MCF 10A (cell line): ENCODE data around the gene FKBP8. TPM values are rescaled to one million over a fixed set of nuclear protein-coding genes. Genes with fewer than 3 reads are reported as not detected.

Experiments
- BruUV-seq: library from RNA; stranded (reverse); fragments of 400-500 nt; replicated peaks from 2 replicates; lab custom pipeline; 2021; lab: Mats Ljungman, UMichigan
- CTCF ChIA-PET: fragments of 300-600 bp; sonication (Branson Sonifier 250); formaldehyde crosslinking; extraction: SDS; loops from one replicate; lab custom pipeline; 2021; ENCODE audit warnings: antibody characterized with exemption, inconsistent platforms; lab: Yijun Ruan, JAX
- POLR2A ChIA-PET: fragments of 300-600, 350-650 bp; sonication (Branson Sonifier 250); formaldehyde crosslinking; extraction: SDS; loops from one replicate; lab custom pipeline; 2020; ENCODE audit warnings: antibody characterized with exemption, inconsistent platforms; lab: Yijun Ruan, JAX
- DNase-seq: peaks from one replicate; pipeline ENCODE4 v3.0.0-alpha.2; 2018; ENCODE audit not compliant: unreplicated experiment
- H3K27ac Mint-ChIP-seq: one replicate; pipeline ENCODE4 v1.8.0; 2022; ENCODE audit warnings: mild to moderate bottlenecking, low read depth, mixed read lengths; ENCODE audit not compliant: unreplicated experiment
- H3K27me3 Mint-ChIP-seq: one replicate; pipeline ENCODE4 v1.8.0; 2022; ENCODE audit warnings: mixed read lengths; ENCODE audit not compliant: insufficient read depth, unreplicated experiment
- H3K36me3 Mint-ChIP-seq: one replicate; pipeline ENCODE4 v1.8.0; 2022; ENCODE audit warnings: mild to moderate bottlenecking, moderate library complexity, mixed read lengths; ENCODE audit not compliant: insufficient read depth, unreplicated experiment
- H3K4me1 Mint-ChIP-seq: one replicate; pipeline ENCODE4 v1.8.0; 2022; ENCODE audit warnings: mixed read lengths; ENCODE audit not compliant: insufficient read depth, unreplicated experiment
- H3K4me3 Mint-ChIP-seq: one replicate; pipeline ENCODE4 v1.8.0; 2022; ENCODE audit warnings: mild to moderate bottlenecking, moderate library complexity, mixed read lengths; ENCODE audit not compliant: unreplicated experiment
- H3K9me3 Mint-ChIP-seq: one replicate; pipeline ENCODE4 v1.8.0; 2022; ENCODE audit warnings: mixed read lengths; ENCODE audit not compliant: unreplicated experiment
- CTCF ChIP-seq: fragments of 200-600 bp; IDR thresholded peaks from one replicate; pipeline ENCODE4 v1.8.0; 2022; ENCODE audit warnings: antibody characterized with exemption, mild to moderate bottlenecking; ENCODE audit not compliant: unreplicated experiment
- intact Hi-C: fragments of 100-400 bp; cut with micrococcal nuclease; formaldehyde crosslinking; loops from 2 replicates; pipeline ENCODE4 v1.14.1; 2022
- total RNA-seq: library from RNA; stranded (reverse); gene quantifications from 2 replicates; pipeline ENCODE4 v1.2.3, GENCODE V29; 2022

The FKBP8 gene
- total RNA-seq, 1 experiment from 2014 or later = 154 TPM

GRCh38 chr19:18487576-18488402 lies 55.6 kb downstream of the FKBP8 start:
- DNase-seq = no peak
- no TSS peak for BruUV-seq
- Mint-ChIP-seq H3K4me1 (peaks cover 43% of the 10 kb centered on the region), H3K27me3 (no peaks in the 10 kb centered on the region), H3K36me3 (no peaks in the 10 kb centered on the region), H3K27ac (peak overlapping the region; percentile 59), H3K4me3 (no peak overlapping the region), H3K9me3 (no peaks in the 10 kb centered on the region)
- POLR2A ChIA-PET = interaction anchor here (1.6 to 4.4 kb wide), 3 partner anchors 9 to 84 kb away, joined by 5 to 18 read pairs (median 5); partner anchors contain the start of gene UBA52
- CTCF ChIA-PET = interaction anchor here (0.5 to 1.2 kb wide), 6 partner anchors 9 to 386 kb away, joined by 3 to 5 read pairs (median 4); no protein-coding TSS in a partner anchor
- intact Hi-C loops = loop anchor here (5.0 kb wide), 1 partner anchor 35 kb away; the partner anchor contains the start of gene ELL
- no peak for TF ChIP-seq CTCF

- Mint-ChIP-seq H3K27me3 (no peaks in the 10 kb centered on the region), H3K4me3 (peak overlapping the region; percentile 41), H3K9me3 (no peaks in the 10 kb centered on the region), H3K27ac (peak overlapping the region; percentile 59), H3K36me3 (no peaks in the 10 kb centered on the region), H3K4me1 (peaks cover 43% of the 10 kb centered on the region)
- no peak for TF ChIP-seq CTCF
- no peak for DNase-seq
- POLR2A ChIA-PET = interaction anchor here (0.7 to 4.4 kb wide), 4 partner anchors 10 to 85 kb away, joined by 3 to 18 read pairs (median 3); partner anchors contain the start of genes ELL and UBA52
- intact Hi-C loops = loop anchor here (5.0 kb wide), 1 partner anchor 36 kb away; the partner anchor contains the start of gene ELL
- BruUV-seq = no TSS peak
- CTCF ChIA-PET = interaction anchor here (0.7 to 1.9 kb wide), 4 partner anchors 16 to 34 kb away, joined by 3 to 19 read pairs (median 5); no protein-coding TSS in a partner anchor
These were observed 56.6 kb downstream of the FKBP8 start for GRCh38 chr19:18486746-18487145.

GRCh38 chr19:18484992-18485391 lies 58.4 kb downstream of the FKBP8 start:
- BruUV-seq = no TSS peak
- CTCF ChIA-PET = interaction anchor here (0.6 to 3.4 kb wide), 7 partner anchors 14 to 830 kb away, joined by 3 to 19 read pairs (median 4); no protein-coding TSS in a partner anchor
- H3K9me3 Mint-ChIP-seq = no peaks in the 10 kb centered on the region
- peaks cover 48% of the 10 kb centered on the region for H3K4me1 Mint-ChIP-seq
- TF ChIP-seq CTCF = no peak
- POLR2A ChIA-PET = interaction anchor here (0.5 to 4.4 kb wide), 4 partner anchors 12 to 71 kb away, joined by 3 to 18 read pairs (median 4); no protein-coding TSS in a partner anchor
- H3K36me3 Mint-ChIP-seq = no peaks in the 10 kb centered on the region
- peak overlapping the region; percentile 77 for H3K27ac Mint-ChIP-seq
- DNase-seq = no peak
- no peak overlapping the region for H3K4me3 Mint-ChIP-seq
- H3K27me3 Mint-ChIP-seq = no peaks in the 10 kb centered on the region
- intact Hi-C loops = loop anchor here (5.0 kb wide), 1 partner anchor 37 kb away; the partner anchor contains the start of gene ELL
